ENCODE data around the gene DNAH8. TPM values are rescaled to one million over a fixed set of nuclear protein-coding genes. Genes with fewer than 3 reads are reported as not detected.
A peak's percentile ranks its signal among the peaks of the same experiment; 100 is the strongest.

Gene DNAH8
- total RNA-seq, 1 donor = under 0.01 TPM

DNA sequence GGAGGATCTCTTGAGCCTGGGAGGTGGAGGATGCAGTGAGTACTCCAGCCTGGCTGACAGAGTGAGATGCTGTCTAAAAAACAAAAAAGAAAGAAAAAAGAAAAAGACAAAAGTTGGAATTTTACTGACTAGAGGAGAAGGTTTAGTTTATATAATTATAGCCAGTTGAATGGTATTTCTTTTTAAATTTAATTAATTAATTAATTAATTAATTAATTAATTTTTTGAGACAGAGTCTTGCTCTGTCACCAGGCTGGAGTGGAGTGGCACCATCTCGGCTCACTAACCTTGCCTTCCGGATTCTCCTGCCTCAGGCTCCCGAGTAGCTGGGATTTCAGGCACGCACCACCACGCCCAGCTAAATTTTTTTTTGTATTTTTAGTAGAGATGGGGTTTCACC, 8.7 kb downstream of the DNAH8 start:
- H3K4me3 ChIP-seq (ENCODE audit: low read depth, low read length) = no peak overlapping the region
- no peak for DNase-seq (ENCODE audit: low read depth)
- no peak for TF ChIP-seq CTCF (IDR thresholded peaks at IDR 0.05; ENCODE audit: insufficient read depth, low read depth, low read length)

GRCh38 chr6:38724343-38724742, 9.2 kb downstream of the DNAH8 start:
- TF ChIP-seq CTCF (IDR thresholded peaks at IDR 0.05; ENCODE audit: insufficient read depth, low read depth, low read length) = no peak
- H3K4me3 ChIP-seq (ENCODE audit: low read depth, low read length) = no peak overlapping the region
- DNase-seq (ENCODE audit: low read depth) = no peak

- H3K4me3 ChIP-seq (ENCODE audit: low read depth, low read length) = no peak overlapping the region
- no peak for TF ChIP-seq CTCF (IDR thresholded peaks at IDR 0.05; ENCODE audit: insufficient read depth, low read depth, low read length)
- peak; percentile 26 for DNase-seq (ENCODE audit: low read depth)
These were observed 10.5 kb downstream of the DNAH8 start for GRCh38 chr6:38725414-38726183.

DNA sequence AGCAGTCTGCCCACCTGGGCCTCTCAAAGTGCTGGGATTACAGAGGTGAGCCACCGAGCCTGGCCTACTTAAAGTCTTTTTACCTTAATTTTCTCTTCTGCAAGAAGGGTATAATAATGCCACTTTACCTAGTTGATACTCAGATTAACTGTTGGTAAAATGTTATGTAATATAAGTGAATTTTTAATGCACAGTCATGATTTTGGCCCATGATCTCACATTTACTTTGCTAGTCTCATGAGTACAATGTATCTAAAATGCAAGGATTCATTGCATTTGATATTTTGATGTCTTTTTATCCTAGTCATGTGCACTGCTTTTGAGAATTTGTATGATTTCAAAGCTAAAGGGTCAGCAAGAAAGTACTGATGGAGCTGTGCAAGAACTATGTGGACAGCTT, 13.1 kb downstream of the DNAH8 start:
- TF ChIP-seq CTCF (IDR thresholded peaks at IDR 0.05; ENCODE audit: insufficient read depth, low read depth, low read length) = no peak
- no peak for DNase-seq (ENCODE audit: low read depth)
- no peak overlapping the region for H3K4me3 ChIP-seq (ENCODE audit: low read depth, low read length)

DNA sequence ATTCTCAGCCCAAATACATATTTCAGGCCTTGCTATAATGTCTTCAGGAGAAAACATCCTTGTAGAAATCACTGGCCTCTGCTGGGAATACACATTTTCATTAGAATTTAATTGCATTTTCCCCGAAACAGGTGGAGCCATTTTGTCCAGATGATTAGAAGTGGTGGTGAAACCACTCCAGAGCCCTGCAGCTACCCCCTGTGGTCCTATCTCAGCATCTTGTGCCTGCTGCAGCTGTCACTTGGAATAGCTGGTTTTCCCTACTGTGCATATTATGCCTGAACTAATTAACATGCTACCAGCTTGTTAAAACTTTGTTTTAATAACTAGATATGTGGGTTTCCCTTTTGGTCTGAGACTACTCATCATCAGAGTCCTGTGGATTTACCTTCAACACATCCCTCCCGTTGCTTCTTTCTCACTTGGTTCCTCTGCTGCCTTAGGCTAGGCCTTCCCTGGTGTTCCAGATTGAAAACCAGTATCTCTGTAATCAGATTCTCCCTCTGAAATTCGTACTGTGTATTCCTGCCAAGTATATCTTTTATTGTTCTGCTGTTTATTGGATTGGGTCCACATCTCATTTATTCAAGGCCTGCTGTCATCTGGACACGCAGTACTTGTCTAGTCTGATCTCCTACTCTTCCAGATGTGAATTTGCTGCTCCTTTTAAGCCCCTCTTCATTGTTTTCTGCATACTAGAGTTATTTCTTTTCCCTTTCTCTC, 15.2 kb downstream of the DNAH8 start:
- H3K4me3 ChIP-seq (ENCODE audit: low read depth, low read length) = no peak overlapping the region
- DNase-seq (ENCODE audit: low read depth) = no peak
- TF ChIP-seq CTCF (IDR thresholded peaks at IDR 0.05; ENCODE audit: insufficient read depth, low read depth, low read length) = no peak

GRCh38 chr6:38736951-38737350, 21.8 kb downstream of the DNAH8 start:
- no peak for TF ChIP-seq CTCF (IDR thresholded peaks at IDR 0.05; ENCODE audit: insufficient read depth, low read depth, low read length)
- H3K4me3 ChIP-seq (ENCODE audit: low read depth, low read length) = no peak overlapping the region
- DNase-seq (ENCODE audit: low read depth) = no peak
